H1 (cell line): ENCODE data around the gene PARP14. TPM values are rescaled to one million over a fixed set of nuclear protein-coding genes. Genes with fewer than 3 reads are reported as not detected.

Experiments
- CTCF ChIA-PET: fragments of 300-600 bp; sonication (Branson Sonifier 250); formaldehyde crosslinking; loops from one replicate; lab custom pipeline; 2021; ENCODE audit not compliant: partially characterized antibody; lab: Charles Lee
- POLR2A ChIA-PET: fragments of 300-600 bp; sonication (Branson Sonifier 250); formaldehyde crosslinking; loops from one replicate; lab custom pipeline; 2021; ENCODE audit warnings: inconsistent platforms; ENCODE audit not compliant: partially characterized antibody; lab: Charles Lee
- DNase-seq, 2 experiments: peaks; one replicate each; pipeline versions ENCODE4 v3.0.0 to v3.0.0-alpha.2; 2010 to 2022; ENCODE audit warnings: low spot score in 2 of 2, low read depth in 1 of 2, mixed read lengths in 1 of 2
- FAIRE-seq: peaks from 2 replicates; lab custom pipeline; 2011; peaks lifted over from hg19 to GRCh38; lab: Jason Lieb, UNC
- H2AFZ ChIP-seq: 2 replicates; pipeline ENCODE4 v1.8.1; 2012; ENCODE audit warnings: low read length, inconsistent platforms
- H2AK5ac ChIP-seq: 2 replicates; pipeline ENCODE4 v1.6.1; 2013; ENCODE audit warnings: low read depth, low read length
- H2BK120ac ChIP-seq: replicated peaks from 2 replicates; pipeline ENCODE3; 2013; ENCODE audit warnings: low read depth, low read length, inconsistent platforms
- H2BK12ac ChIP-seq: 2 replicates; pipeline ENCODE4 v1.6.1; 2013; ENCODE audit warnings: low read depth, low read length
- H2BK15ac ChIP-seq: 2 replicates; pipeline ENCODE4 v1.6.1; 2013; ENCODE audit warnings: low read length
- H2BK20ac ChIP-seq: 2 replicates; pipeline ENCODE4 v1.6.1; 2013; ENCODE audit warnings: low read length
- H2BK5ac ChIP-seq: 2 replicates; pipeline ENCODE4 v1.6.1; 2013; ENCODE audit warnings: low read depth, low read length
- H3K14ac ChIP-seq: 2 replicates; pipeline ENCODE4 v1.6.1; 2013; ENCODE audit warnings: inconsistent platforms; ENCODE audit not compliant: insufficient read length
- H3K18ac ChIP-seq: 2 replicates; pipeline ENCODE4 v1.6.1; 2013; ENCODE audit warnings: low read length; ENCODE audit errors: extremely low read depth
- H3K23ac ChIP-seq: 2 replicates; pipeline ENCODE4 v1.6.1; 2013; ENCODE audit warnings: inconsistent platforms; ENCODE audit not compliant: insufficient read length
- H3K23me2 ChIP-seq: 2 replicates; pipeline ENCODE4 v1.6.1; 2013; ENCODE audit warnings: low read depth, low read length
- H3K27ac ChIP-seq: 2 replicates; pipeline ENCODE4 v1.6.1; 2011; ENCODE audit warnings: low read depth, low read length, inconsistent platforms
- H3K27me3 ChIP-seq, 4 experiments: replicated peaks in 1 of 4; 1 replicate in 1 of 4; 2 replicates in 3 of 4; pipeline versions ENCODE4 v1.6.1 to v1.8.1; 2011 to 2013; ENCODE audit warnings: low read length in 3 of 4, mild to moderate bottlenecking in 3 of 4, inconsistent platforms in 2 of 4, mixed read lengths in 2 of 4, moderate library complexity in 1 of 4; ENCODE audit not compliant: control insufficient read depth in 3 of 4, insufficient read depth in 3 of 4; ENCODE audit errors: extremely low read depth in 1 of 4
- H3K36me3 ChIP-seq, 4 experiments: 2 replicates each; pipeline versions ENCODE4 v1.6.1 to v1.8.1; 2011 to 2013; ENCODE audit warnings: mild to moderate bottlenecking in 4 of 4, low read length in 3 of 4, moderate library complexity in 2 of 4, control low read depth in 1 of 4, inconsistent platforms in 1 of 4; ENCODE audit not compliant: insufficient read depth in 4 of 4, control insufficient read depth in 2 of 4
- H3K4ac ChIP-seq: replicated peaks from 2 replicates; pipeline ENCODE3; 2013; ENCODE audit warnings: low read length, low read depth, mixed read lengths, inconsistent platforms; ENCODE audit not compliant: insufficient read length
- H3K4me1 ChIP-seq, 4 experiments: replicated peaks in 1 of 4; 1 replicate in 1 of 4; 2 replicates in 3 of 4; pipeline versions ENCODE4 v1.6.1 to v1.8.1; 2011 to 2013; ENCODE audit warnings: low read length in 3 of 4, inconsistent platforms in 2 of 4, mixed read lengths in 1 of 4; ENCODE audit not compliant: insufficient read depth in 4 of 4, control insufficient read depth in 3 of 4
- H3K4me2 ChIP-seq, 2 experiments: 2 replicates each; pipeline versions ENCODE4 v1.6.1 to v1.8.1; 2011 to 2013; ENCODE audit warnings: low read depth in 2 of 2, low read length in 2 of 2, control low read depth in 1 of 2, inconsistent platforms in 1 of 2, mild to moderate bottlenecking in 1 of 2; ENCODE audit not compliant: insufficient read depth in 1 of 2
- H3K4me3 ChIP-seq, 4 experiments: fragments of 200-600, 300-600 bp in 1 of 4; sonication (generic), shearing (Covaris generic), sonication (Bioruptor Twin) in 1 of 4; 2 replicates each; pipeline versions ENCODE4 v1.5.1 to v1.8.1; 2011 to 2016; ENCODE audit warnings: low read length in 4 of 4, low read depth in 3 of 4, control low read depth in 2 of 4, inconsistent platforms in 2 of 4, mild to moderate bottlenecking in 2 of 4, mixed read lengths in 1 of 4, moderate library complexity in 1 of 4; ENCODE audit not compliant: insufficient read depth in 2 of 4; ENCODE audit errors: extremely low read depth in 1 of 4
- H3K56ac ChIP-seq: replicated peaks from 2 replicates; pipeline ENCODE3; 2013; ENCODE audit warnings: low read depth, mild to moderate bottlenecking, mixed read lengths, low read length, inconsistent platforms; ENCODE audit not compliant: insufficient read length
- H3K79me1 ChIP-seq: 2 replicates; pipeline ENCODE4 v1.6.1; 2013; ENCODE audit warnings: low read depth, low read length, control low read depth
- H3K79me2 ChIP-seq, 2 experiments: 2 replicates each; pipeline versions ENCODE4 v1.6.1 to v1.8.1; 2012 to 2013; ENCODE audit warnings: low read length in 2 of 2, mild to moderate bottlenecking in 2 of 2, inconsistent platforms in 1 of 2; ENCODE audit not compliant: insufficient read depth in 2 of 2, control insufficient read depth in 1 of 2
- H3K9ac ChIP-seq, 4 experiments: replicated peaks in 1 of 4; 1 replicate in 1 of 4; 2 replicates in 3 of 4; pipeline versions ENCODE4 v1.6.1 to v1.8.1; 2011 to 2013; ENCODE audit warnings: low read depth in 3 of 4, low read length in 3 of 4, control low read depth in 2 of 4, mild to moderate bottlenecking in 2 of 4, moderate library complexity in 2 of 4, inconsistent platforms in 1 of 4; ENCODE audit errors: extremely low read depth in 1 of 4
- H3K9me3 ChIP-seq, 2 experiments: 2 replicates each; pipeline versions ENCODE4 v1.6.1 to v1.8.1; 2012 to 2013; ENCODE audit warnings: mild to moderate bottlenecking in 2 of 2, moderate library complexity in 2 of 2, control low read depth in 1 of 2, inconsistent platforms in 1 of 2, low read depth in 1 of 2, low read length in 1 of 2, mixed read lengths in 1 of 2; ENCODE audit not compliant: insufficient read depth in 2 of 2
- H4K20me1 ChIP-seq, 2 experiments: replicated peaks in 1 of 2; 2 replicates each; pipeline versions ENCODE3 to v1.8.1; 2011 to 2013; ENCODE audit warnings: inconsistent platforms in 2 of 2, low read length in 2 of 2, mild to moderate bottlenecking in 1 of 2; ENCODE audit not compliant: insufficient read depth in 2 of 2, control insufficient read depth in 1 of 2
- H4K5ac ChIP-seq: 2 replicates; pipeline ENCODE4 v1.6.1; 2013; ENCODE audit warnings: low read length, low read depth, mixed read lengths, inconsistent platforms; ENCODE audit not compliant: insufficient read length
- H4K8ac ChIP-seq: 2 replicates; pipeline ENCODE4 v1.8.0; 2013; ENCODE audit warnings: mild to moderate bottlenecking, moderate library complexity, low read length, inconsistent platforms; ENCODE audit not compliant: insufficient read depth; ENCODE audit errors: extremely low read depth
- H4K91ac ChIP-seq: replicated peaks from 2 replicates; pipeline ENCODE3; 2013; ENCODE audit warnings: low read length, mixed read lengths, inconsistent platforms; ENCODE audit not compliant: insufficient read length
- ASH2L ChIP-seq: fragments of 200-600, 300-600 bp; sonication (generic); IDR thresholded peaks from one replicate; pipeline ENCODE4 v1.7.1; 2017; ENCODE audit warnings: low read length
- CTBP2 ChIP-seq: IDR thresholded peaks from 2 replicates; pipeline ENCODE4 v1.7.0; 2011; ENCODE audit warnings: borderline replicate concordance, mild to moderate bottlenecking, moderate library complexity, mixed read lengths, low read length; ENCODE audit not compliant: insufficient read depth, insufficient read length
- FOSL1 ChIP-seq: IDR thresholded peaks from 2 replicates; pipeline ENCODE4 v1.6.1; 2011; ENCODE audit warnings: mild to moderate bottlenecking, low read depth, low read length, moderate library complexity; ENCODE audit not compliant: insufficient read depth
- GTF2F1 ChIP-seq: IDR thresholded peaks from 2 replicates; pipeline ENCODE4 v1.6.1; 2012; ENCODE audit warnings: low read depth, low read length, improper control_type of control experiment, borderline replicate concordance
- YY1 ChIP-seq: IDR thresholded peaks from 2 replicates; pipeline ENCODE4 v1.6.1; 2011; ENCODE audit warnings: low read depth, mild to moderate bottlenecking, low read length
- ZNF274 ChIP-seq: IDR thresholded peaks from 2 replicates; pipeline ENCODE4 v1.7.0; 2012; ENCODE audit warnings: low read length, borderline replicate concordance; ENCODE audit errors: extremely low read depth
- WGBS, 2 experiments: shearing (Covaris generic) in 1 of 2; methylation state at CpG; one replicate each; pipeline versions ENCODE4 v1.1.6 to v1.1.7; 2013 to 2015; ENCODE audit warnings: low lambda C conversion rate in 2 of 2, mixed read lengths in 2 of 2, inconsistent platforms in 1 of 2, low coverage in 1 of 2, missing lambda C conversion rate in 1 of 2; ENCODE audit not compliant: insufficient replicate concordance in 2 of 2, insufficient coverage in 1 of 2, insufficient read length in 1 of 2; ENCODE audit errors: extremely low coverage in 1 of 2, missing lambda C conversion rate in 1 of 2; 5-methylcytosine and 5-hydroxymethylcytosine counted together
- polyA plus RNA-seq, 7 experiments: library from polyadenylated mRNA; depleted of rRNA in 3 of 7; stranded (reverse) in 5 of 7; unstranded in 2 of 7; fragments of >200 nt in 5 of 7; fragments of 200-250 nt in 2 of 7; gene quantifications; 1 replicate in 5 of 7; 2 replicates in 1 of 7; 4 replicates in 1 of 7; pipeline versions ENCODE4 v1.2.1 to v1.2.3, GENCODE V29; 2011 to 2013; ENCODE audit warnings: missing spikeins in 2 of 7, mixed read lengths in 2 of 7
- total RNA-seq: library from RNA; stranded (reverse); fragmentation: NEBNext Ultra II Directional; extraction: Animal tissue kit (Norgen Biotek cat#: 25700); gene quantifications from 2 replicates; pipeline ENCODE4 v1.2.1, GENCODE V29; 2021
- TF ChIP-seq, protein P1 (sequence below): IDR thresholded peaks from 2 replicates; pipeline ENCODE4 v1.6.1; 2012; ENCODE audit warnings: inconsistent platforms
- TF ChIP-seq, protein P2 (sequence below): IDR thresholded peaks from 2 replicates; pipeline ENCODE4 v1.6.1; 2012; ENCODE audit warnings: inconsistent platforms

PARP14 gene
- total and polyA plus RNA-seq, 2 of the 8 experiments (the other 6 are each of a cell fraction or from before 2014, with no cell fraction given), result 12.6 to 17.6 TPM

- CTCF ChIA-PET, result no interaction called here
- no peak for FAIRE-seq
- Histone ChIP-seq H3K56ac (no peak overlapping the region), H3K23me2 (no peaks in the 10 kb centered on the region; the same call in 1 of the 2 replicates), H3K4me1 (peaks cover 0 to 4% (median under 1%) of the 10 kb centered on the region in 4 experiments; a peak in 2 of 7 replicates), H3K23ac (no peak overlapping the region), H3K9me3 (peaks cover 0 to 5% of the 10 kb centered on the region in 2 experiments; a peak in 2 of 4 replicates), H3K9ac (no peak overlapping the region), H3K18ac (no peak overlapping the region), H3K4ac (no peak overlapping the region), H2BK5ac (no peak overlapping the region), H2AFZ (no peak overlapping the region), H4K91ac (no peak overlapping the region), H2BK15ac (no peak overlapping the region), H3K4me3 (no peak overlapping the region), H2BK12ac (no peak overlapping the region), H3K79me1 (no peaks in the 10 kb centered on the region), H2BK20ac (no peak overlapping the region), H4K5ac (no peak overlapping the region), H2AK5ac (no peak overlapping the region), H3K27ac (no peak overlapping the region), H4K8ac (no peak overlapping the region), H3K79me2 (no peaks in the 10 kb centered on the region), H4K20me1 (no peaks in the 10 kb centered on the region), H3K4me2 (no peak overlapping the region), H3K36me3 (peaks cover 0 to 6% (median 0%) of the 10 kb centered on the region in 4 experiments; a peak in 4 of 8 replicates), H3K14ac (no peak overlapping the region), H2BK120ac (no peak overlapping the region), H3K27me3 (no peaks in the 10 kb centered on the region)
- WGBS, 2 experiments, result 71% methylated on average over 5 of the region's 5 CpGs; no CpG with 5 or more reads in 1 of the 2 experiments
- POLR2A ChIA-PET, result interaction anchor here (1.3 kb wide), 1 partner anchor 17 kb away, joined by 6 read pairs; the partner anchor contains the start of gene HSPBAP1
- no peak for DNase-seq
- TF ChIP-seq YY1 (no peak), ZNF274 (no peak), FOSL1 (no peak), ASH2L (no peak), CTBP2 (no peak), GTF2F1 (no peak)
- TF ChIP-seq, protein P1, sequence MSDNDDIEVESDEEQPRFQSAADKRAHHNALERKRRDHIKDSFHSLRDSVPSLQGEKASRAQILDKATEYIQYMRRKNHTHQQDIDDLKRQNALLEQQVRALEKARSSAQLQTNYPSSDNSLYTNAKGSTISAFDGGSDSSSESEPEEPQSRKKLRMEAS, result no peak
- TF ChIP-seq, protein P2, sequence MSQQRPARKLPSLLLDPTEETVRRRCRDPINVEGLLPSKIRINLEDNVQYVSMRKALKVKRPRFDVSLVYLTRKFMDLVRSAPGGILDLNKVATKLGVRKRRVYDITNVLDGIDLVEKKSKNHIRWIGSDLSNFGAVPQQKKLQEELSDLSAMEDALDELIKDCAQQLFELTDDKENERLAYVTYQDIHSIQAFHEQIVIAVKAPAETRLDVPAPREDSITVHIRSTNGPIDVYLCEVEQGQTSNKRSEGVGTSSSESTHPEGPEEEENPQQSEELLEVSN, result no peak
These were observed 96.2 kb downstream of the PARP14 start for GRCh38 chr3:122776675-122777468.
